Kidney epithelial cell (primary cell): ENCODE measurements around the gene NF1. TPM values are rescaled to one million over a fixed set of nuclear protein-coding genes. Genes with fewer than 3 reads are reported as not detected.
"Not testable (repeated sequence)": the region's sequence is repeated elsewhere in the genome, so short reads cannot be mapped to it uniquely, and the experiment has no call there.

Experiments used
- DNase-seq: peaks from one replicate; pipeline ENCODE4 v3.0.0-alpha.2; 2010; ENCODE audit warnings: low read depth
- H3K27me3 ChIP-seq: 2 replicates; pipeline ENCODE4 v1.6.0; 2011; ENCODE audit warnings: low read length; ENCODE audit not compliant: control insufficient read depth, insufficient read depth
- H3K36me3 ChIP-seq: 2 replicates; pipeline ENCODE4 v1.5.1; 2011; ENCODE audit warnings: low read length; ENCODE audit not compliant: control insufficient read depth, insufficient read depth
- H3K4me3 ChIP-seq: 2 replicates; pipeline ENCODE4 v1.5.1; 2011; ENCODE audit warnings: low read depth, mild to moderate bottlenecking, control low read depth, low read length
- CTCF ChIP-seq: IDR thresholded peaks from 2 replicates; pipeline ENCODE4 v1.5.1; 2011; ENCODE audit warnings: mild to moderate bottlenecking, moderate library complexity, low read length, control low read depth, inconsistent platforms; ENCODE audit not compliant: insufficient read depth, poor library complexity, severe bottlenecking
- total RNA-seq: library from RNA; depleted of rRNA; stranded (reverse); fragments of >200 nt; gene quantifications from 2 replicates; pipeline ENCODE4 v1.2.3, GENCODE V29; 2015

NF1 gene
- total RNA-seq, 1 donor from 2014 or later: 49.6 TPM

GRCh38 chr17:31089471-31089870, 5.3 kb upstream of the NF1 start:
- no peaks in the 10 kb centered on the region for H3K36me3 ChIP-seq
- no peak for TF ChIP-seq CTCF
- DNase-seq: no peak

GRCh38 chr17:31090650-31091049, 4.1 kb upstream of the NF1 start:
- not testable (repeated sequence) for H3K4me3 ChIP-seq, DNase-seq, H3K27me3 ChIP-seq, H3K36me3 ChIP-seq

More at GRCh38 chr17:31089471-31089870, 5.3 kb upstream of the NF1 start:
- Histone ChIP-seq H3K4me3 (no peak overlapping the region), H3K27me3 (no peaks in the 10 kb centered on the region)

GRCh38 chr17:31092475-31093064, 2.2 kb upstream of the NF1 start:
- DNase-seq: no peak
- Histone ChIP-seq H3K27me3 (no peaks in the 10 kb centered on the region), H3K36me3 (no peaks in the 10 kb centered on the region)

GRCh38 chr17:31093866-31094599, 744 bp upstream of the NF1 start:
- TF ChIP-seq CTCF: no peak
- Histone ChIP-seq H3K4me3 (peak overlapping the region; percentile 94), H3K36me3 (no peaks in the 10 kb centered on the region), H3K27me3 (no peaks in the 10 kb centered on the region)
- no peak for DNase-seq

More at GRCh38 chr17:31092475-31093064, 2.2 kb upstream of the NF1 start:
- H3K4me3 ChIP-seq: no peak overlapping the region
- TF ChIP-seq CTCF: no peak

GRCh38 chr17:31095236-31096105, 694 bp downstream of the NF1 start:
- H3K36me3 ChIP-seq: no peaks in the 10 kb centered on the region
- no peaks in the 10 kb centered on the region for H3K27me3 ChIP-seq
- H3K4me3 ChIP-seq: peak overlapping the region; percentile 94
- no peak for TF ChIP-seq CTCF
- no peak for DNase-seq

- no peak for DNase-seq
- H3K36me3 ChIP-seq: no peaks in the 10 kb centered on the region
- peak overlapping the region; percentile 94 for H3K4me3 ChIP-seq
- H3K27me3 ChIP-seq: no peaks in the 10 kb centered on the region
- no peak for TF ChIP-seq CTCF
Observed at GRCh38 chr17:31096106-31096436, 1.3 kb downstream of the NF1 start.
